ENCODE measurements around the gene COX19.
"Not testable (repeated sequence)": the region's sequence is repeated elsewhere in the genome, so short reads cannot be mapped to it uniquely, and the experiment has no call there.

Gene COX19

GRCh38 chr7:930975-931758, 44.2 kb downstream of the COX19 start:
- no peak overlapping the region for H2AFZ ChIP-seq (ENCODE audit: low read depth, low read length)
- no peaks in the 10 kb centered on the region for H3K9me3 ChIP-seq (ENCODE audit: low read length)
- H3K27me3 ChIP-seq (ENCODE audit: insufficient read depth, low read length): no peaks in the 10 kb centered on the region
- no peaks in the 10 kb centered on the region for H3K4me1 ChIP-seq (ENCODE audit: insufficient read depth, low read length)
- H3K36me3 ChIP-seq (ENCODE audit: insufficient read depth, low read length): no peaks in the 10 kb centered on the region
- no peak overlapping the region for H3K4me3 ChIP-seq (ENCODE audit: low read length)

- no peaks in the 10 kb centered on the region for H3K36me3 ChIP-seq (ENCODE audit: insufficient read depth, low read length)
- H3K4me1 ChIP-seq (ENCODE audit: insufficient read depth, low read length): no peaks in the 10 kb centered on the region
- H3K27me3 ChIP-seq (ENCODE audit: insufficient read depth, low read length): no peaks in the 10 kb centered on the region
- H2AFZ ChIP-seq (ENCODE audit: low read depth, low read length): no peak overlapping the region
- no peak overlapping the region for H3K4me3 ChIP-seq (ENCODE audit: low read length)
- H3K9me3 ChIP-seq (ENCODE audit: low read length): no peaks in the 10 kb centered on the region
These were observed 46.0 kb downstream of the COX19 start for GRCh38 chr7:929311-929711.

- Histone ChIP-seq H3K36me3 (ENCODE audit: insufficient read depth, low read length) (no peaks in the 10 kb centered on the region), H2AFZ (ENCODE audit: low read depth, low read length) (no peak overlapping the region), H3K4me3 (ENCODE audit: low read length) (no peak overlapping the region), H3K4me1 (ENCODE audit: insufficient read depth, low read length) (peaks cover 8% of the 10 kb centered on the region), H3K27me3 (ENCODE audit: insufficient read depth, low read length) (peaks cover 10% of the 10 kb centered on the region), H3K9me3 (ENCODE audit: low read length) (no peaks in the 10 kb centered on the region)
These were observed 48.2 kb downstream of the COX19 start for GRCh38 chr7:927031-927671.

- Histone ChIP-seq H3K27me3 (ENCODE audit: insufficient read depth, low read length) (peaks cover 10% of the 10 kb centered on the region), H2AFZ (ENCODE audit: low read depth, low read length) (no peak overlapping the region), H3K4me3 (ENCODE audit: low read length) (no peak overlapping the region), H3K4me1 (ENCODE audit: insufficient read depth, low read length) (peaks cover 8% of the 10 kb centered on the region), H3K9me3 (ENCODE audit: low read length) (no peaks in the 10 kb centered on the region), H3K36me3 (ENCODE audit: insufficient read depth, low read length) (no peaks in the 10 kb centered on the region)
These were observed 49.0 kb downstream of the COX19 start for GRCh38 chr7:926061-927030.

GRCh38 chr7:925601-926000, 49.7 kb downstream of the COX19 start:
- peaks cover 10% of the 10 kb centered on the region for H3K27me3 ChIP-seq (ENCODE audit: insufficient read depth, low read length)
- H3K9me3 ChIP-seq (ENCODE audit: low read length): no peaks in the 10 kb centered on the region
- H3K36me3 ChIP-seq (ENCODE audit: insufficient read depth, low read length): no peaks in the 10 kb centered on the region
- no peak overlapping the region for H3K4me3 ChIP-seq (ENCODE audit: low read length)
- H2AFZ ChIP-seq (ENCODE audit: low read depth, low read length): no peak overlapping the region
- peaks cover 8% of the 10 kb centered on the region for H3K4me1 ChIP-seq (ENCODE audit: insufficient read depth, low read length)

- no peaks in the 10 kb centered on the region for H3K9me3 ChIP-seq (ENCODE audit: low read length)
- H2AFZ ChIP-seq (ENCODE audit: low read depth, low read length): no peak overlapping the region
- H3K27me3 ChIP-seq (ENCODE audit: insufficient read depth, low read length): peaks cover 10% of the 10 kb centered on the region
- H3K4me3 ChIP-seq (ENCODE audit: low read length): no peak overlapping the region
- peaks cover 8% of the 10 kb centered on the region for H3K4me1 ChIP-seq (ENCODE audit: insufficient read depth, low read length)
- H3K36me3 ChIP-seq (ENCODE audit: insufficient read depth, low read length): no peaks in the 10 kb centered on the region
These were observed 50.7 kb downstream of the COX19 start for GRCh38 chr7:924541-925231.

GRCh38 chr7:924042-924441, 51.3 kb downstream of the COX19 start:
- not testable (repeated sequence) for H3K9me3 ChIP-seq (ENCODE audit: low read length); H3K4me1 ChIP-seq (ENCODE audit: insufficient read depth, low read length); H3K27me3 ChIP-seq (ENCODE audit: insufficient read depth, low read length); H2AFZ ChIP-seq (ENCODE audit: low read depth, low read length); H3K4me3 ChIP-seq (ENCODE audit: low read length); H3K36me3 ChIP-seq (ENCODE audit: insufficient read depth, low read length)

- Histone ChIP-seq H3K36me3 (ENCODE audit: insufficient read depth, low read length) (no peaks in the 10 kb centered on the region), H2AFZ (ENCODE audit: low read depth, low read length) (no peak overlapping the region), H3K4me3 (ENCODE audit: low read length) (no peak overlapping the region), H3K9me3 (ENCODE audit: low read length) (no peaks in the 10 kb centered on the region), H3K27me3 (ENCODE audit: insufficient read depth, low read length) (peaks cover 10% of the 10 kb centered on the region), H3K4me1 (ENCODE audit: insufficient read depth, low read length) (peaks cover 8% of the 10 kb centered on the region)
These were observed 52.0 kb downstream of the COX19 start for GRCh38 chr7:923108-924041.

- H3K27me3 ChIP-seq (ENCODE audit: insufficient read depth, low read length): peaks cover 10% of the 10 kb centered on the region
- peaks cover 8% of the 10 kb centered on the region for H3K4me1 ChIP-seq (ENCODE audit: insufficient read depth, low read length)
- H2AFZ ChIP-seq (ENCODE audit: low read depth, low read length): no peak overlapping the region
- H3K9me3 ChIP-seq (ENCODE audit: low read length): no peaks in the 10 kb centered on the region
- no peak overlapping the region for H3K4me3 ChIP-seq (ENCODE audit: low read length)
- H3K36me3 ChIP-seq (ENCODE audit: insufficient read depth, low read length): no peaks in the 10 kb centered on the region
These were observed 52.8 kb downstream of the COX19 start for GRCh38 chr7:922334-923107.

GRCh38 chr7:921581-922333, 53.6 kb downstream of the COX19 start:
- H3K4me3 ChIP-seq (ENCODE audit: low read length): no peak overlapping the region
- H3K36me3 ChIP-seq (ENCODE audit: insufficient read depth, low read length): no peaks in the 10 kb centered on the region
- no peak overlapping the region for H2AFZ ChIP-seq (ENCODE audit: low read depth, low read length)
- H3K27me3 ChIP-seq (ENCODE audit: insufficient read depth, low read length): peaks cover 10% of the 10 kb centered on the region
- H3K9me3 ChIP-seq (ENCODE audit: low read length): no peaks in the 10 kb centered on the region
- H3K4me1 ChIP-seq (ENCODE audit: insufficient read depth, low read length): peaks cover 8% of the 10 kb centered on the region

- H3K4me3 ChIP-seq (ENCODE audit: low read length): no peak overlapping the region
- H3K27me3 ChIP-seq (ENCODE audit: insufficient read depth, low read length): peaks cover 10% of the 10 kb centered on the region
- H3K36me3 ChIP-seq (ENCODE audit: insufficient read depth, low read length): no peaks in the 10 kb centered on the region
- H2AFZ ChIP-seq (ENCODE audit: low read depth, low read length): no peak overlapping the region
- H3K9me3 ChIP-seq (ENCODE audit: low read length): no peaks in the 10 kb centered on the region
- peaks cover 14% of the 10 kb centered on the region for H3K4me1 ChIP-seq (ENCODE audit: insufficient read depth, low read length)
These were observed 54.3 kb downstream of the COX19 start for GRCh38 chr7:921071-921461.
